ENCODE measurements around the gene SKAP1.
"Not testable (repeated sequence)": the region's sequence is repeated elsewhere in the genome, so short reads cannot be mapped to it uniquely, and the experiment has no call there.

GRCh38 chr17:48449335-48449734, 19.3 kb upstream of the SKAP1 start:
- TF ChIP-seq, protein P1, sequence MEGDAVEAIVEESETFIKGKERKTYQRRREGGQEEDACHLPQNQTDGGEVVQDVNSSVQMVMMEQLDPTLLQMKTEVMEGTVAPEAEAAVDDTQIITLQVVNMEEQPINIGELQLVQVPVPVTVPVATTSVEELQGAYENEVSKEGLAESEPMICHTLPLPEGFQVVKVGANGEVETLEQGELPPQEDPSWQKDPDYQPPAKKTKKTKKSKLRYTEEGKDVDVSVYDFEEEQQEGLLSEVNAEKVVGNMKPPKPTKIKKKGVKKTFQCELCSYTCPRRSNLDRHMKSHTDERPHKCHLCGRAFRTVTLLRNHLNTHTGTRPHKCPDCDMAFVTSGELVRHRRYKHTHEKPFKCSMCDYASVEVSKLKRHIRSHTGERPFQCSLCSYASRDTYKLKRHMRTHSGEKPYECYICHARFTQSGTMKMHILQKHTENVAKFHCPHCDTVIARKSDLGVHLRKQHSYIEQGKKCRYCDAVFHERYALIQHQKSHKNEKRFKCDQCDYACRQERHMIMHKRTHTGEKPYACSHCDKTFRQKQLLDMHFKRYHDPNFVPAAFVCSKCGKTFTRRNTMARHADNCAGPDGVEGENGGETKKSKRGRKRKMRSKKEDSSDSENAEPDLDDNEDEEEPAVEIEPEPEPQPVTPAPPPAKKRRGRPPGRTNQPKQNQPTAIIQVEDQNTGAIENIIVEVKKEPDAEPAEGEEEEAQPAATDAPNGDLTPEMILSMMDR (IDR thresholded peaks at IDR 0.05): not testable (repeated sequence)
- not testable (repeated sequence) for TF ChIP-seq POLR2A (IDR thresholded peaks at IDR 0.05)
